Peyer's patch (tissue), 4 donors: ENCODE data around the gene TRIM13.

Experiments
- POLR2A ChIP-seq, 2 donors: fragments of 450-650 bp; IDR thresholded peaks; one replicate each; pipeline ENCODE4 v1.5.1; 2017; ENCODE audit warnings: antibody characterized with exemption in 2 of 2, mild to moderate bottlenecking in 2 of 2, moderate library complexity in 2 of 2
- TF ChIP-seq, protein P1 (sequence below), 6 experiments: fragments of 450-650 bp in 4 of 6; fragments of 200-600 bp in 2 of 6; sonication (generic) in 1 of 6; IDR thresholded peaks; one replicate each; pipeline ENCODE4 v1.5.1; 2017 to 2019; ENCODE audit warnings: antibody characterized with exemption in 6 of 6, mild to moderate bottlenecking in 3 of 6, moderate library complexity in 1 of 6

DNA sequence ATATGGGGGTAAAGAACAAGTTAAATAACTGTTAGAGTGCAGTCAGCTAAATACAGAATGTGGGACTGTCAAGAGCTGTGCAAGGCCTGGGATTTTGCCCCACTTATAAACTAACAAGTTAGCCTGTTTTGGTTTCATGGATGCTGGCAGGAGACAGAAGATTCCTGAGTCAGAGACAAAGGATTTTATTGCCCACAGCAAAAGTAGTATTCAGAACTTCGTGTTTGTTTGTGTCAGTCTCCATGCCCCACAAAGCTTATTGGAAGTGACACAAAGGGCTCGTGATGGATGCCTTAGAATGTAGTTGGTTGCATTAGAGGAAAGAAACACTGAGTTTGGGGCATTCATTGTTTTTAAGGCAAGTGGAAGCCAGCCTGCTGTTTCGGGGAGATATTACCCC lies 38.5 kb upstream of the TRIM13 start:
- TF ChIP-seq, protein P1, sequence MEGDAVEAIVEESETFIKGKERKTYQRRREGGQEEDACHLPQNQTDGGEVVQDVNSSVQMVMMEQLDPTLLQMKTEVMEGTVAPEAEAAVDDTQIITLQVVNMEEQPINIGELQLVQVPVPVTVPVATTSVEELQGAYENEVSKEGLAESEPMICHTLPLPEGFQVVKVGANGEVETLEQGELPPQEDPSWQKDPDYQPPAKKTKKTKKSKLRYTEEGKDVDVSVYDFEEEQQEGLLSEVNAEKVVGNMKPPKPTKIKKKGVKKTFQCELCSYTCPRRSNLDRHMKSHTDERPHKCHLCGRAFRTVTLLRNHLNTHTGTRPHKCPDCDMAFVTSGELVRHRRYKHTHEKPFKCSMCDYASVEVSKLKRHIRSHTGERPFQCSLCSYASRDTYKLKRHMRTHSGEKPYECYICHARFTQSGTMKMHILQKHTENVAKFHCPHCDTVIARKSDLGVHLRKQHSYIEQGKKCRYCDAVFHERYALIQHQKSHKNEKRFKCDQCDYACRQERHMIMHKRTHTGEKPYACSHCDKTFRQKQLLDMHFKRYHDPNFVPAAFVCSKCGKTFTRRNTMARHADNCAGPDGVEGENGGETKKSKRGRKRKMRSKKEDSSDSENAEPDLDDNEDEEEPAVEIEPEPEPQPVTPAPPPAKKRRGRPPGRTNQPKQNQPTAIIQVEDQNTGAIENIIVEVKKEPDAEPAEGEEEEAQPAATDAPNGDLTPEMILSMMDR (IDR thresholded peaks at IDR 0.05) = no peak
- no peak for TF ChIP-seq POLR2A (IDR thresholded peaks at IDR 0.05)
